Kidney (tissue), 14 donors: Measurements from ENCODE around the gene B3GNT5. TPM values are rescaled to one million over a fixed set of nuclear protein-coding genes. Genes with fewer than 3 reads are reported as not detected.

ENCODE experiments used
- DNase-seq, 5 donors: peaks; one replicate each; pipeline ENCODE4 v3.0.0-alpha.2; 2013 to 2020
- FAIRE-seq: peaks from 2 replicates; lab custom pipeline; 2012; peaks lifted over from hg19 to GRCh38; lab: Jason Lieb, UNC
- H3K27ac ChIP-seq, 2 donors: one replicate each; pipeline ENCODE4 v1.7.0; 2013; ENCODE audit warnings: low read depth in 2 of 2, low read length in 2 of 2, inconsistent platforms in 1 of 2
- H3K27me3 ChIP-seq: one replicate; pipeline ENCODE4 v1.7.1; 2013; ENCODE audit warnings: low read length, inconsistent platforms; ENCODE audit not compliant: control insufficient read depth, insufficient read depth
- H3K36me3 ChIP-seq, 3 donors: one replicate each; pipeline versions ENCODE4 v1.7.0 to v1.7.1; 2013; ENCODE audit warnings: low read length in 3 of 3, control low read depth in 1 of 3, inconsistent platforms in 1 of 3; ENCODE audit not compliant: insufficient read depth in 3 of 3, control insufficient read depth in 2 of 3
- H3K4me1 ChIP-seq, 3 donors: one replicate each; pipeline versions ENCODE4 v1.7.0 to v1.7.1; 2013; ENCODE audit warnings: low read length in 3 of 3, inconsistent platforms in 1 of 3, low read depth in 1 of 3; ENCODE audit not compliant: control insufficient read depth in 2 of 3, insufficient read depth in 2 of 3
- H3K4me3 ChIP-seq, 3 donors: one replicate each; pipeline versions ENCODE4 v1.7.0 to v1.8.1; 2013; ENCODE audit warnings: low read length in 3 of 3, control low read depth in 1 of 3, inconsistent platforms in 1 of 3
- H3K9ac ChIP-seq, 3 donors: one replicate each; pipeline versions ENCODE4 v1.7.0 to v1.7.1; 2013; ENCODE audit warnings: low read length in 3 of 3, control low read depth in 1 of 3, inconsistent platforms in 1 of 3
- H3K9me3 ChIP-seq, 3 donors: one replicate each; pipeline versions ENCODE4 v1.7.0 to v1.7.1; 2013; ENCODE audit warnings: low read length in 3 of 3, control low read depth in 1 of 3, inconsistent platforms in 1 of 3; ENCODE audit not compliant: control insufficient read depth in 2 of 3, insufficient read depth in 1 of 3
- CTCF ChIP-seq: IDR thresholded peaks from 3 replicates; pipeline ENCODE4 v1.5.1; 2012; ENCODE audit warnings: mild to moderate bottlenecking, moderate library complexity, borderline replicate concordance; ENCODE audit not compliant: insufficient read depth; ENCODE audit errors: extremely low read depth
- intact Hi-C: fragments of 100-400 bp; cut with DNase I; formaldehyde crosslinking; loops from one replicate; pipeline ENCODE4 v1.11.1; 2022
- polyA plus RNA-seq: library from polyadenylated mRNA; stranded (reverse); fragments of 350-450 nt; fragmentation: Illumina TruSeq; extraction: RNeasy Lipid Tissue Mini Kit (QIAGEN cat#74804); gene quantifications from one replicate; pipeline ENCODE4 v1.2.3, GENCODE V29; 2014; ENCODE audit warnings: low read depth, low replicate concordance; ENCODE audit not compliant: insufficient read depth
- total RNA-seq: library from RNA; stranded (reverse); fragmentation: NEBNext Ultra II Directional; extraction: Animal tissue kit (Norgen Biotek cat#: 25700); gene quantifications from one replicate; pipeline ENCODE4 v1.2.1, GENCODE V29; 2021
- donor health status: control.
- donor health status: control.
- donor health status: control.
- donor health status: control.
- donor health status: control.
- donor health status: DM: yes; HTN: yes; CAD: no.
- donor health status: Normal renal cell carcinoma (clear cell type).

B3GNT5 gene
- total and polyA plus RNA-seq, 2 donors from 2014 or later, result 2.4 to 9.9 TPM

- DNase-seq (peak in 1 of 5 donors; percentile 13), FAIRE-seq (no peak)
- Histone ChIP-seq H3K4me1 (peaks cover 0 to 4% (median 0%) of the 10 kb centered on the region in 3 donors), H3K27ac (no peak overlapping the region), H3K9me3 (no peaks in the 10 kb centered on the region), H3K27me3 (no peaks in the 10 kb centered on the region), H3K36me3 (no peaks in the 10 kb centered on the region), H3K4me3 (peak overlapping the region in 2 of 3 donors; percentile 73 to 92), H3K9ac (peak overlapping the region in 1 of 3 donors; percentile 62)
- intact Hi-C loops, result no loop called here
- TF ChIP-seq CTCF, result no peak
Measured at GRCh38 chr3:183255348-183255730, 2.3 kb downstream of the B3GNT5 start.

GRCh38 chr3:183259087-183259486 lies 6.0 kb downstream of the B3GNT5 start:
- no peak overlapping the region for H3K9ac ChIP-seq
- no peaks in the 10 kb centered on the region for H3K27me3 ChIP-seq
- H3K36me3 ChIP-seq, result no peaks in the 10 kb centered on the region
- no peak for DNase-seq
- peaks cover 0 to 4% (median 0%) of the 10 kb centered on the region in 3 donors for H3K4me1 ChIP-seq
- TF ChIP-seq CTCF, result no peak
- intact Hi-C loops, result no loop called here
- FAIRE-seq, result no peak
- no peaks in the 10 kb centered on the region for H3K9me3 ChIP-seq
- no peak overlapping the region for H3K27ac ChIP-seq
- H3K4me3 ChIP-seq, result no peak overlapping the region

- no peaks in the 10 kb centered on the region for H3K27me3 ChIP-seq
- peak overlapping the region in 1 of 2 donors; percentile 7 for H3K27ac ChIP-seq
- intact Hi-C loops, result no loop called here
- no peak for DNase-seq
- H3K9me3 ChIP-seq, result no peaks in the 10 kb centered on the region
- H3K36me3 ChIP-seq, result no peaks in the 10 kb centered on the region
- peaks cover 0 to 6% (median 0%) of the 10 kb centered on the region in 3 donors for H3K4me1 ChIP-seq
- no peak overlapping the region for H3K4me3 ChIP-seq
- no peak for TF ChIP-seq CTCF
- H3K9ac ChIP-seq, result no peak overlapping the region
- FAIRE-seq, result no peak
Measured at GRCh38 chr3:183259621-183260020, 6.6 kb downstream of the B3GNT5 start.
